GM12865 (cell line): ENCODE data around the gene SATB1.

Experiments
- DNase-seq: peaks from one replicate; pipeline ENCODE4 v3.0.0; 2010; ENCODE audit warnings: low read depth
- H3K4me3 ChIP-seq: 2 replicates; pipeline ENCODE4 v1.5.1; 2011; ENCODE audit warnings: mild to moderate bottlenecking, low read depth, low read length, control low read depth
- CTCF ChIP-seq: IDR thresholded peaks from 2 replicates; pipeline ENCODE4 v1.5.1; 2011; ENCODE audit warnings: low read length, control low read depth, low read depth, inconsistent platforms; ENCODE audit not compliant: insufficient read depth; ENCODE audit errors: missing control alignments

SATB1 gene

DNA sequence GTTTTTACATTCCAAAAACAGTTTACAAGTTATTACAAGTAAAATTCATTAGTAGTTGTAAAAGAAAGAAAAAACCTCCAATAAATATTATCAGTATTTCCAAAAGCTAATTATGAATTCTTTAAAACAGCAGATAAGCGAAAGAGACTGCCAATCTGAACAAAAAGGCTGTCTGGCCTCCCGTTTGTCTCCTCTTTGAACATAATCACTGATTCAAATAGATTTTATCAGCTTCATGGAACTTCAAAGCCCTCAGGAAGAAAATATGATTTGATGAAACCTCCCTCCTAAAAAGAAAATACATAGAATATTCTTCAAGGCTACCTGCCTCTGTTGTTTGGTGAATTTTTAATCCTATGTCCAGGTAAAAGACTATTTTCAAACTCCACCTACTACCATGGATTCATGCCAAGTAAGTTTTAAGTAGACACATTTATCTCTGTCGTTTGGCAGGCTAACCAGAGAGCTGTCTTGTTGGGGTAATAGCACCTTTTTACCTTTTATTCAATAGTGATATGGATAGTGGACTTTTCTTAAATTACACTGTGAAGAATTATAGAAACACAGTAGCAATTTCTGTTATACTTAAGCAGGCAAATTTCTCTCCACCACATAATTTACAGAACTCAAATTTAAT, 35.0 kb downstream of the SATB1 start:
- no peak for DNase-seq

DNA sequence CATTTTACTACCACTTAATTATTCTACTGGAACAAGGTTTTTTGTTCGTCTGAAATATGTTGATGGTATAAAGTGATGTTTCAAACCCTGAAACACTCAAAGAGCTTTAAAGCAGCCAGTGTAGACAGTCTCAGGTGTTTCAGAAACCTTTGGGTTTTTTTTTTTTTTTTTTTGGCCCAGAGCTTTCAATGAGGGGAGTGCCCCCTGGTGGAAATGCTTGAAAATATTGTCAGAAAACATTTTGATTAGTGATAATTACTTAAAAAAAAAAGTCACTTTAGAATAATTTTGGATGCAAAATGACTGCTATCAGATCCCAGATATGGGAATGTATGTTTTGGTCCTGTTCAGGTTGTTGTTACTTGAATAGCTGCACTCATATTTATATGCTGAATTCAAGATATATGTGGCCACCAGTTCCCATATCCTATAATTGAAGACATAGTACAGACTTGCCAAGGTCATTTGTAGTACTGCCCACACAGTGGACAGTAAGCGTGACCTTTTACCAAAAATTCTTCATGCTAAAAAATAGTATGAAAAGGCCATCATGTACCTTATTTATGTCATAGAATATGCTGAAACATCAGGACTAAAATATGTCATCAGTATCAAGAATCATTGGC, 35.9 kb downstream of the SATB1 start:
- H3K4me3 ChIP-seq: no peak overlapping the region
- peak; percentile 16 for DNase-seq
- peak; percentile 35 for TF ChIP-seq CTCF

More for the DNA sequence above, 35.0 kb downstream of the SATB1 start:
- no peak overlapping the region for H3K4me3 ChIP-seq
- TF ChIP-seq CTCF: no peak

DNA sequence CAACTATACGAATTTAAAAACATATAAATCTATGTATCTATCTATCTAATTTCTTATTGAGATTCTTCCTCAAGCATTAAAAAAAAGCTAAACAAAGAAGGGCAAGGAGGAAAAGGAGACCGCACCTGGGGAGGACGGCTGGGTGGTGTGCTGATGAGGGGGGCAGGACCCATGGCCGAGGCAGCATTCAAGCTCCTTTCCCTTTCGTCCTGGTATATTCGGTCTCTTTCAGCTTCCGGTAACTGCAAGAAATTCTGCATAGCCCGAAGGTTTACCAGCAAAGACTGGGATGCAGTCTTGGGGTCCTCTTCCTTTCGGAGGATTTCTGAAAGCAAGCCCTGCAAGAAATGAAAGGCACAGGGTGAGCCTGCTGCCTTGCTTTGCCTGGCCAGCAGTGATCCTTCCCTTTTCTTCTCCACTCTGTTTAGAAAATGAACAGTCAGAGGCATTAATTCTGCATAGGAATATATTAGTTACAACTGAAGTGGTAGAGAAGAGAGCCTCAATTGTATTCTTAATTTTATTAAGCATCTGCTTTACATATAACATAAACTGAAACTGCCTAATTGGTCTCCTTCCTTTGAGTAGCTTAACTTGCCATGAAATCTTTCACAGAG, 38.8 kb downstream of the SATB1 start:
- no peak for DNase-seq
- no peak for TF ChIP-seq CTCF
- H3K4me3 ChIP-seq: no peak overlapping the region

DNA sequence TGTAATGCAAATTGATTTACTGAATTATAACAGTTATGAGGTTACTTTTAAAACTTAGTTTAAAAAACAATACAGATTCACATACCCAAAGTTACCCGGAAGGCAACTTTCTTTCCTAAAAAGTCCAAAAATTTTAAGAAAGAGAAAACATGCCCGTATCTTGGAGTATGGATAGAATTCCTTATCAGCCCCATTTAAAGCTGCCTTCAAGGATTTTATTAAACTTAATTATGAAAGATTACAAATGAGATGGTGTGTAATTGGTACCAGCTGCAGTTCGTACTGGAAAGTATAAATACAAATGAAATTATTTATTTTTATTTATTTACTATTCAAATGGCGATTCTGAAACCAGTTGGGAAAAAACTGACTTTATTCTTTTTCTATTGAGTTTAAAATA, 39.4 kb downstream of the SATB1 start:
- no peak for TF ChIP-seq CTCF
- no peak for DNase-seq

GRCh38 chr3:18382760-18383369, 42.3 kb downstream of the SATB1 start:
- TF ChIP-seq CTCF: no peak
- no peak overlapping the region for H3K4me3 ChIP-seq
- DNase-seq: no peak

More for the DNA sequence above, 39.4 kb downstream of the SATB1 start:
- H3K4me3 ChIP-seq: no peak overlapping the region

GRCh38 chr3:18379647-18380046, 45.5 kb downstream of the SATB1 start:
- no peak overlapping the region for H3K4me3 ChIP-seq
- no peak for DNase-seq
- no peak for TF ChIP-seq CTCF
